Spleen (tissue), 7 donors: ENCODE measurements around the gene PDZK1IP1.

Experiments used
- POLR2A ChIP-seq, 3 donors: fragments of 450-650 bp; IDR thresholded peaks; one replicate each; pipeline ENCODE4 v1.5.1; 2017; ENCODE audit warnings: antibody characterized with exemption in 3 of 3, mild to moderate bottlenecking in 1 of 3
- POLR2AphosphoS5 ChIP-seq, 3 donors: sonication (generic); formaldehyde crosslinking; IDR thresholded peaks; one replicate each; pipeline ENCODE4 v1.5.1; 2017; ENCODE audit warnings: antibody characterized with exemption in 3 of 3
- TF ChIP-seq, protein P1 (sequence below), 11 experiments: fragments of 200-600 bp in 7 of 11; fragments of 450-650 bp in 4 of 11; sonication (generic) in 4 of 11; IDR thresholded peaks in 8 of 11; conservative IDR thresholded peaks in 3 of 11; 1 replicate in 7 of 11; 2 replicates in 4 of 11; pipeline versions ENCODE4 v1.4.0 to v1.8.0; 2016 to 2021; ENCODE audit warnings: antibody characterized with exemption in 11 of 11, inconsistent platforms in 4 of 11, mild to moderate bottlenecking in 1 of 11
- donor health status: DM: no; HTN: no; CAD: no; lungs with moderate emphysema.
- donor health status: DM: no; HTN: no; CAD: no.
- donor health status: DM: no; HTN: no; CAD: no.

DNA sequence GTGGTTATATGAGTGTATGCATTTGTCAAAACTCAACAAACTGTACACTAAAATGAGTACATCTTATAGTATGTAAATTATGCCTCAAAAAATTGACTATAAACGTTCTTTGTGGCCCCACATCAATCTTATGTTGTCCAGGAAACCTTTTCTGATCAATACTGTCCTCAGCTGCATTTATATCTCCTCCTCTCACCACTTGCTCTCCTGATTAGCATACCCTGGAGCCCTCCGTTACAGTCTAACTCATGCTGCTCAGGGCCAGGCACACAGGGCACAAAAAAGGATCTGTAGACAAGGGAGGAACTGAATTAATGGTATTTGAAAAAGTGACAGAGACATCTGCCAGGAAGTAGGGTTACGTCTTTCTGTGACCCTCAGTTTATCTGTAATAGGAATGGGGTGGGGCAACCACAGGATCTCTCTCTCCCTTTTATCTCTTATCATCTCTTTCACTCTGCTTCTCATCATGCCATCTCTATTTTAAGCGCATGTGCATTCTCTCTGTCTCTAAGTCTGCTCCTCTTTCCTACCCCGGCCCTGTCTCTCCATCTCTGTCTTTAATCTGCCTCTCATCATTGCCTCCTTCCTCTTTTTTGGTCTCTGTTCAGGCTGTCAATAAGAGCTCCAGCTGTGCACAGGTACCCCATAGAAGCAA, 49.2 kb upstream of the PDZK1IP1 start:
- TF ChIP-seq POLR2AphosphoS5 (IDR thresholded peaks at IDR 0.05) (no peak), POLR2A (IDR thresholded peaks at IDR 0.05) (no peak)
- TF ChIP-seq, protein P1, sequence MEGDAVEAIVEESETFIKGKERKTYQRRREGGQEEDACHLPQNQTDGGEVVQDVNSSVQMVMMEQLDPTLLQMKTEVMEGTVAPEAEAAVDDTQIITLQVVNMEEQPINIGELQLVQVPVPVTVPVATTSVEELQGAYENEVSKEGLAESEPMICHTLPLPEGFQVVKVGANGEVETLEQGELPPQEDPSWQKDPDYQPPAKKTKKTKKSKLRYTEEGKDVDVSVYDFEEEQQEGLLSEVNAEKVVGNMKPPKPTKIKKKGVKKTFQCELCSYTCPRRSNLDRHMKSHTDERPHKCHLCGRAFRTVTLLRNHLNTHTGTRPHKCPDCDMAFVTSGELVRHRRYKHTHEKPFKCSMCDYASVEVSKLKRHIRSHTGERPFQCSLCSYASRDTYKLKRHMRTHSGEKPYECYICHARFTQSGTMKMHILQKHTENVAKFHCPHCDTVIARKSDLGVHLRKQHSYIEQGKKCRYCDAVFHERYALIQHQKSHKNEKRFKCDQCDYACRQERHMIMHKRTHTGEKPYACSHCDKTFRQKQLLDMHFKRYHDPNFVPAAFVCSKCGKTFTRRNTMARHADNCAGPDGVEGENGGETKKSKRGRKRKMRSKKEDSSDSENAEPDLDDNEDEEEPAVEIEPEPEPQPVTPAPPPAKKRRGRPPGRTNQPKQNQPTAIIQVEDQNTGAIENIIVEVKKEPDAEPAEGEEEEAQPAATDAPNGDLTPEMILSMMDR (IDR thresholded peaks at IDR 0.05 in 8 of 11, conservative IDR thresholded peaks at IDR 0.05 in 3 of 11): no peak
